Neural crest cell (in vitro differentiated cells): ENCODE results near the gene VWA7. TPM values are rescaled to one million over a fixed set of nuclear protein-coding genes. Genes with fewer than 3 reads are reported as not detected.

Experiments used
- DNase-seq: peaks from one replicate; pipeline ENCODE4 v3.0.0; 2021; ENCODE audit warnings: low read depth, mixed read lengths, low spot score
- H3K27ac Mint-ChIP-seq: one replicate; pipeline ENCODE4 v1.8.0; 2021; ENCODE audit warnings: mild to moderate bottlenecking, mixed read lengths; ENCODE audit not compliant: unreplicated experiment
- H3K27me3 Mint-ChIP-seq: 2 replicates; pipeline ENCODE4 v1.8.0; 2021; ENCODE audit warnings: low read depth, mild to moderate bottlenecking, mixed read lengths
- H3K36me3 Mint-ChIP-seq: 2 replicates; pipeline ENCODE4 v1.8.0; 2021; ENCODE audit warnings: low read depth, mild to moderate bottlenecking, mixed read lengths
- H3K4me1 Mint-ChIP-seq: 2 replicates; pipeline ENCODE4 v1.8.0; 2021; ENCODE audit warnings: mixed read lengths
- H3K4me3 Mint-ChIP-seq: one replicate; pipeline ENCODE4 v1.8.0; 2021; ENCODE audit warnings: mild to moderate bottlenecking, mixed read lengths
- H3K9me3 Mint-ChIP-seq: 2 replicates; pipeline ENCODE4 v1.8.0; 2021; ENCODE audit warnings: mixed read lengths
- total RNA-seq: library from RNA; stranded (reverse); gene quantifications from 2 replicates; pipeline ENCODE4 v1.2.1, GENCODE V29; 2021
- TF ChIP-seq, protein P1 (sequence below): fragments of 200-600 bp; sonication (generic); conservative IDR thresholded peaks from 2 replicates; pipeline ENCODE4 v1.5.0; 2021; ENCODE audit warnings: antibody characterized with exemption, mild to moderate bottlenecking

VWA7 gene
- total RNA-seq, 1 donor from 2014 or later, result 2.7 TPM

GRCh38 chr6:31791324-31792089 lies 14.4 kb upstream of the VWA7 start:
- Mint-ChIP-seq H3K36me3 (peaks cover 15% of the 10 kb centered on the region), H3K27ac (peak overlapping the region; percentile 91), H3K4me3 (peak overlapping the region; percentile 86), H3K4me1 (peaks cover 24% of the 10 kb centered on the region), H3K27me3 (no peaks in the 10 kb centered on the region), H3K9me3 (no peaks in the 10 kb centered on the region)
- peak; percentile 74 for DNase-seq
- TF ChIP-seq, protein P1, sequence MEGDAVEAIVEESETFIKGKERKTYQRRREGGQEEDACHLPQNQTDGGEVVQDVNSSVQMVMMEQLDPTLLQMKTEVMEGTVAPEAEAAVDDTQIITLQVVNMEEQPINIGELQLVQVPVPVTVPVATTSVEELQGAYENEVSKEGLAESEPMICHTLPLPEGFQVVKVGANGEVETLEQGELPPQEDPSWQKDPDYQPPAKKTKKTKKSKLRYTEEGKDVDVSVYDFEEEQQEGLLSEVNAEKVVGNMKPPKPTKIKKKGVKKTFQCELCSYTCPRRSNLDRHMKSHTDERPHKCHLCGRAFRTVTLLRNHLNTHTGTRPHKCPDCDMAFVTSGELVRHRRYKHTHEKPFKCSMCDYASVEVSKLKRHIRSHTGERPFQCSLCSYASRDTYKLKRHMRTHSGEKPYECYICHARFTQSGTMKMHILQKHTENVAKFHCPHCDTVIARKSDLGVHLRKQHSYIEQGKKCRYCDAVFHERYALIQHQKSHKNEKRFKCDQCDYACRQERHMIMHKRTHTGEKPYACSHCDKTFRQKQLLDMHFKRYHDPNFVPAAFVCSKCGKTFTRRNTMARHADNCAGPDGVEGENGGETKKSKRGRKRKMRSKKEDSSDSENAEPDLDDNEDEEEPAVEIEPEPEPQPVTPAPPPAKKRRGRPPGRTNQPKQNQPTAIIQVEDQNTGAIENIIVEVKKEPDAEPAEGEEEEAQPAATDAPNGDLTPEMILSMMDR, result peak; percentile 73

DNA sequence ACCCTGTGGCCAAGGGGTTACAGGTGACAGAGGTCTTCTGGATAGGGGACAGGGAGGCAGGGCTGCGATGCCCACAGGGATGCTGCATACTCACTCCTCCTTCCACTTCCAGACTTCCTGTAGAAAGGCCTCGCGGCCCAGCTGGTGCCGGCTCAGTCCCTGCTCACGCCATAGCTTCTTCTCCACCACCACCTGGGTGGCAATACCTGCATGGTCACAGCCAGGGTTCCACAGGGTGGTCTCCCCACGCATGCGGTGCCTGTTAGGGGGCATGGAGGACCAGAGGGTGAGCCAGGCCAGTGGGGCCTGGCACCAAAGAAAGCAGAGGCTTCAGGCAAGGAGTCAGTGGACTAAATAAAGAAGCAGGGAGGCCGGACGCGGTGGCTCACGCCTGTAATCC lies 8.3 kb upstream of the VWA7 start:
- Mint-ChIP-seq H3K36me3 (peaks cover 15% of the 10 kb centered on the region), H3K4me1 (no peaks in the 10 kb centered on the region), H3K27ac (no peak overlapping the region), H3K4me3 (no peak overlapping the region), H3K27me3 (no peaks in the 10 kb centered on the region), H3K9me3 (no peaks in the 10 kb centered on the region)
- TF ChIP-seq, protein P1, result no peak
- no peak for DNase-seq

GRCh38 chr6:31784098-31784925 lies 7.2 kb upstream of the VWA7 start:
- TF ChIP-seq, protein P1, result no peak
- Mint-ChIP-seq H3K27me3 (no peaks in the 10 kb centered on the region), H3K36me3 (peaks cover 12% of the 10 kb centered on the region), H3K9me3 (no peaks in the 10 kb centered on the region), H3K4me3 (peak overlapping the region; percentile 12), H3K27ac (no peak overlapping the region), H3K4me1 (no peaks in the 10 kb centered on the region)
- DNase-seq, result no peak

- no peaks in the 10 kb centered on the region for H3K9me3 Mint-ChIP-seq
- H3K4me3 Mint-ChIP-seq, result no peak overlapping the region
- peaks cover 8% of the 10 kb centered on the region for H3K36me3 Mint-ChIP-seq
- no peak overlapping the region for H3K27ac Mint-ChIP-seq
- TF ChIP-seq, protein P1, result no peak
- no peaks in the 10 kb centered on the region for H3K27me3 Mint-ChIP-seq
- H3K4me1 Mint-ChIP-seq, result no peaks in the 10 kb centered on the region
- no peak for DNase-seq
Measured at GRCh38 chr6:31782126-31782855, 5.2 kb upstream of the VWA7 start.
